ENCODE measurements around the gene DBH.

DBH gene

GRCh38 chr9:133628766-133629165, 7.4 kb upstream of the DBH start:
- no peaks in the 10 kb centered on the region for H3F3A ChIP-seq (ENCODE audit: insufficient read depth)
- no peaks in the 10 kb centered on the region for H3K36me3 ChIP-seq (ENCODE audit: low read length)
- no peak for TF ChIP-seq EZH2phosphoT487 (conservative IDR thresholded peaks at IDR 0.05; ENCODE audit: low read length)
- TF ChIP-seq CTCF (IDR thresholded peaks at IDR 0.05; ENCODE audit: insufficient read depth, low read length, poor library complexity, severe bottlenecking) = no peak
- no peaks in the 10 kb centered on the region for H3K9me2 ChIP-seq (replicated peaks; ENCODE audit: insufficient read depth, low read length)
- H3K9ac ChIP-seq (ENCODE audit: low read length) = no peak overlapping the region
- H3K9me3 ChIP-seq (ENCODE audit: insufficient read depth, low read length) = no peaks in the 10 kb centered on the region
- H4K20me1 ChIP-seq (ENCODE audit: low read depth, low read length) = no peaks in the 10 kb centered on the region
- no peak overlapping the region for H3K4me3 ChIP-seq (ENCODE audit: insufficient read depth, low read length, poor library complexity, severe bottlenecking)
- no peak overlapping the region for H3K4me2 ChIP-seq (ENCODE audit: low read depth, low read length, poor library complexity, severe bottlenecking)
- H3K27ac ChIP-seq (ENCODE audit: low read depth, low read length) = no peak overlapping the region
- H3K27me3 ChIP-seq (ENCODE audit: low read length) = no peaks in the 10 kb centered on the region
- H2AFZ ChIP-seq (ENCODE audit: low read depth, low read length, severe bottlenecking) = no peak overlapping the region
- H3K79me2 ChIP-seq (ENCODE audit: insufficient read depth, low read length) = no peaks in the 10 kb centered on the region

- Histone ChIP-seq H3K9me3 (ENCODE audit: insufficient read depth, low read length) (no peaks in the 10 kb centered on the region), H3K4me3 (ENCODE audit: insufficient read depth, low read length, poor library complexity, severe bottlenecking) (no peak overlapping the region), H4K20me1 (ENCODE audit: low read depth, low read length) (no peaks in the 10 kb centered on the region), H3K9ac (ENCODE audit: low read length) (no peak overlapping the region), H3K4me2 (ENCODE audit: low read depth, low read length, poor library complexity, severe bottlenecking) (no peak overlapping the region), H3K79me2 (ENCODE audit: insufficient read depth, low read length) (no peaks in the 10 kb centered on the region), H3K27ac (ENCODE audit: low read depth, low read length) (no peak overlapping the region), H3K36me3 (ENCODE audit: low read length) (no peaks in the 10 kb centered on the region), H3K9me2 (replicated peaks; ENCODE audit: insufficient read depth, low read length) (no peaks in the 10 kb centered on the region), H3K27me3 (ENCODE audit: low read length) (no peaks in the 10 kb centered on the region), H3F3A (ENCODE audit: insufficient read depth) (no peaks in the 10 kb centered on the region), H2AFZ (ENCODE audit: low read depth, low read length, severe bottlenecking) (no peak overlapping the region)
- TF ChIP-seq CTCF (IDR thresholded peaks at IDR 0.05; ENCODE audit: insufficient read depth, low read length, poor library complexity, severe bottlenecking) = no peak
- no peak for TF ChIP-seq EZH2phosphoT487 (conservative IDR thresholded peaks at IDR 0.05; ENCODE audit: low read length)
Observed at GRCh38 chr9:133629221-133630110, 6.7 kb upstream of the DBH start.

DNA sequence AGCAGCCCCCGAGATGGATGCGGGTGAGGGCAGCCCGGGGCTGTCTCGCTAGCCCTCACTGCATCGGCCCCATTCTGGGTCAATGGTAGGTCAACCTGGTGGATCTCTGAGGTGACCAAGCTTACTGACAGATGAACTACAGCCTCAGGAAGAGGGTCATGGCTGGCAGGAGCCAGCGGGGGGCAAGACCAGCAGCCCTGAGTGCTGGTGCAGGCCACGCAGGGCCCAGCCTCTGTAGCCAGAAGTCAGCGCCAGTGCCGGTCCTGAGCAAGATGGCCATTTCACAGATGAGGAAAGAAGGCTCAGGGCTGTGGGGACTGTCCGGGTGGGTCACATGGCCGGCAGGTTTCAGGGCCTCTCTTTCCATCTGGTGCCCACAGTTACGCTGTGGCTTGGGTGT, 5.1 kb upstream of the DBH start:
- TF ChIP-seq CTCF (IDR thresholded peaks at IDR 0.05; ENCODE audit: insufficient read depth, low read length, poor library complexity, severe bottlenecking) (no peak), EZH2phosphoT487 (conservative IDR thresholded peaks at IDR 0.05; ENCODE audit: low read length) (no peak)
- no peaks in the 10 kb centered on the region for H3K79me2 ChIP-seq (ENCODE audit: insufficient read depth, low read length)
- no peak overlapping the region for H3K4me2 ChIP-seq (ENCODE audit: low read depth, low read length, poor library complexity, severe bottlenecking)
- H3K9ac ChIP-seq (ENCODE audit: low read length) = no peak overlapping the region
- no peaks in the 10 kb centered on the region for H3F3A ChIP-seq (ENCODE audit: insufficient read depth)
- H4K20me1 ChIP-seq (ENCODE audit: low read depth, low read length) = no peaks in the 10 kb centered on the region
- H2AFZ ChIP-seq (ENCODE audit: low read depth, low read length, severe bottlenecking) = no peak overlapping the region
- H3K9me2 ChIP-seq (replicated peaks; ENCODE audit: insufficient read depth, low read length) = no peaks in the 10 kb centered on the region
- no peaks in the 10 kb centered on the region for H3K27me3 ChIP-seq (ENCODE audit: low read length)
- no peak overlapping the region for H3K27ac ChIP-seq (ENCODE audit: low read depth, low read length)
- H3K9me3 ChIP-seq (ENCODE audit: insufficient read depth, low read length) = no peaks in the 10 kb centered on the region
- H3K4me3 ChIP-seq (ENCODE audit: insufficient read depth, low read length, poor library complexity, severe bottlenecking) = no peak overlapping the region
- H3K36me3 ChIP-seq (ENCODE audit: low read length) = no peaks in the 10 kb centered on the region
